Myometrial cell (primary cell): ENCODE measurements around the gene FOXO3B. TPM values are rescaled to one million over a fixed set of nuclear protein-coding genes. Genes with fewer than 3 reads are reported as not detected.

ENCODE experiments used
- total RNA-seq: library from RNA; depleted of rRNA; stranded (reverse); fragments of >200 nt; gene quantifications from 2 replicates; pipeline ENCODE4 v1.2.3, GENCODE V29; 2015

Gene FOXO3B
- total RNA-seq = 5.1 and 6.1 TPM in 2 replicates

GRCh38 chr17:18681767-18682571 lies at the start of gene FOXO3B:
FOXO3B (minus strand) TSS chr17:18682314; CDS start chr17:18681651, 663 bp downstream.

GRCh38 chr17:18644291-18644690 lies 37.8 kb downstream of the FOXO3B start, which contains the start of gene TBC1D28:
TBC1D28 (minus strand) TSS chr17:18644391; CDS start chr17:18641352, 3,039 bp downstream.

Other genes with a start within 250 kb of the FOXO3B start
- gene LGALS9C, start 205.5 kb downstream of the FOXO3B start, total RNA-seq = not detected in 2 replicates
- gene TBC1D28, start 37.9 kb downstream of the FOXO3B start, total RNA-seq = not detected in 2 replicates
- gene FBXW10, start 61.7 kb upstream of the FOXO3B start, total RNA-seq = not detected in 2 replicates
- 38.9 and 44.0 TPM in 2 replicates for gene TVP23B, start 98.9 kb upstream of the FOXO3B start, total RNA-seq
- 27.4 and 35.8 TPM in 2 replicates for gene PRPSAP2, start 175.8 kb upstream of the FOXO3B start, total RNA-seq